H9 (cell line): ENCODE results near the gene NFAM1. TPM values are rescaled to one million over a fixed set of nuclear protein-coding genes. Genes with fewer than 3 reads are reported as not detected.

Experiments used
- DNase-seq: peaks from one replicate; pipeline ENCODE4 v3.0.0-alpha.2; 2017
- H2AFZ ChIP-seq: one replicate; pipeline ENCODE4 v1.6.1; 2013; ENCODE audit warnings: mild to moderate bottlenecking, low read length, control low read depth, moderate library complexity
- H2AK5ac ChIP-seq: 2 replicates; pipeline ENCODE4 v1.6.1; 2013; ENCODE audit warnings: low read length, control low read depth, mixed read lengths; ENCODE audit not compliant: insufficient read length
- H2BK120ac ChIP-seq: one replicate; pipeline ENCODE4 v1.6.1; 2013; ENCODE audit warnings: low read depth, mild to moderate bottlenecking, low read length, control low read depth, inconsistent platforms; ENCODE audit not compliant: poor library complexity, severe bottlenecking
- H2BK12ac ChIP-seq: 2 replicates; pipeline ENCODE4 v1.6.1; 2013; ENCODE audit warnings: low read length, control low read depth, mixed read lengths, low read depth; ENCODE audit not compliant: insufficient read length
- H2BK15ac ChIP-seq: 2 replicates; pipeline ENCODE4 v1.6.1; 2013; ENCODE audit warnings: low read depth, low read length, control low read depth
- H2BK20ac ChIP-seq: one replicate; pipeline ENCODE4 v1.6.1; 2013; ENCODE audit warnings: low read depth, mild to moderate bottlenecking, low read length, control low read depth, inconsistent platforms; ENCODE audit not compliant: poor library complexity, severe bottlenecking
- H2BK5ac ChIP-seq: 2 replicates; pipeline ENCODE4 v1.6.1; 2013; ENCODE audit warnings: low read length, control low read depth, mixed read lengths; ENCODE audit not compliant: insufficient read length
- H3K14ac ChIP-seq: 2 replicates; pipeline ENCODE4 v1.6.1; 2013; ENCODE audit warnings: low read length, control low read depth; ENCODE audit not compliant: insufficient read depth
- H3K18ac ChIP-seq: 2 replicates; pipeline ENCODE4 v1.6.1; 2013; ENCODE audit warnings: low read depth, mild to moderate bottlenecking, mixed read lengths, low read length, control low read depth; ENCODE audit not compliant: insufficient read length
- H3K23ac ChIP-seq: 2 replicates; pipeline ENCODE4 v1.6.1; 2013; ENCODE audit warnings: low read length, control low read depth, mixed read lengths, low read depth; ENCODE audit not compliant: insufficient read length
- H3K23me2 ChIP-seq: 2 replicates; pipeline ENCODE4 v1.6.1; 2013; ENCODE audit warnings: low read depth, mild to moderate bottlenecking, mixed read lengths, low read length, control low read depth; ENCODE audit not compliant: insufficient read length, poor library complexity, severe bottlenecking
- H3K27ac ChIP-seq: 2 replicates; pipeline ENCODE4 v1.5.1; 2013; ENCODE audit warnings: low read length, control low read depth, mixed read lengths, low read depth; ENCODE audit not compliant: insufficient read length
- H3K27me3 ChIP-seq: 2 replicates; pipeline ENCODE4 v1.6.1; 2013; ENCODE audit warnings: low read length, control low read depth, inconsistent platforms; ENCODE audit not compliant: insufficient read depth
- H3K4ac ChIP-seq: 2 replicates; pipeline ENCODE4 v1.6.1; 2013; ENCODE audit warnings: low read depth, mild to moderate bottlenecking, control low read depth, inconsistent platforms, low read length, moderate library complexity
- H3K4me1 ChIP-seq: 2 replicates; pipeline ENCODE4 v1.6.1; 2013; ENCODE audit warnings: low read length, control low read depth, inconsistent platforms; ENCODE audit not compliant: insufficient read depth
- H3K4me2 ChIP-seq: 2 replicates; pipeline ENCODE4 v1.6.1; 2013; ENCODE audit warnings: low read length, control low read depth, mixed read lengths; ENCODE audit not compliant: insufficient read length, insufficient read depth
- H3K56ac ChIP-seq: 2 replicates; pipeline ENCODE4 v1.6.1; 2013; ENCODE audit warnings: low read depth, mild to moderate bottlenecking, mixed read lengths, low read length, control low read depth; ENCODE audit not compliant: insufficient read length
- H3K79me1 ChIP-seq: 2 replicates; pipeline ENCODE4 v1.6.1; 2013; ENCODE audit warnings: low read depth, mild to moderate bottlenecking, moderate library complexity, low read length, control low read depth, inconsistent platforms; ENCODE audit not compliant: insufficient read depth, poor library complexity, severe bottlenecking
- H3K79me2 ChIP-seq: 2 replicates; pipeline ENCODE4 v1.6.1; 2013; ENCODE audit warnings: low read length, control low read depth, inconsistent platforms; ENCODE audit not compliant: insufficient read depth
- H3K9ac ChIP-seq: 2 replicates; pipeline ENCODE4 v1.6.1; 2013; ENCODE audit warnings: low read length, control low read depth, mixed read lengths; ENCODE audit not compliant: insufficient read length; ENCODE audit errors: extremely low read depth
- H3K9me3 ChIP-seq: one replicate; pipeline ENCODE4 v1.6.1; 2013; ENCODE audit warnings: low read depth, low read length, inconsistent platforms; ENCODE audit not compliant: control insufficient read depth
- H3T11ph ChIP-seq: one replicate; pipeline ENCODE4 v1.6.1; 2013; ENCODE audit warnings: mild to moderate bottlenecking, low read length, control low read depth, inconsistent platforms
- H4K20me1 ChIP-seq: one replicate; pipeline ENCODE4 v1.6.1; 2013; ENCODE audit not compliant: control insufficient read depth, insufficient read length, insufficient read depth
- H4K5ac ChIP-seq: 2 replicates; pipeline ENCODE4 v1.6.1; 2013; ENCODE audit warnings: low read depth, mild to moderate bottlenecking, mixed read lengths, low read length, control low read depth; ENCODE audit not compliant: insufficient read length
- H4K8ac ChIP-seq: replicated peaks from 2 replicates; pipeline ENCODE4 v1.6.1; 2013; ENCODE audit warnings: low read length, control low read depth, mixed read lengths, low read depth; ENCODE audit not compliant: insufficient read length
- H4K91ac ChIP-seq: 2 replicates; pipeline ENCODE4 v1.6.1; 2013; ENCODE audit warnings: low read depth, mild to moderate bottlenecking, moderate library complexity, mixed read lengths, low read length, control low read depth; ENCODE audit not compliant: insufficient read length
- H3K27ac Mint-ChIP-seq, 3 experiments: 2 replicates in 2 of 3; 3 replicates in 1 of 3; pipeline ENCODE4 v1.8.0; 2020 to 2021; ENCODE audit warnings: mixed read lengths in 3 of 3, mild to moderate bottlenecking in 1 of 3, moderate library complexity in 1 of 3
- H3K27me3 Mint-ChIP-seq: 2 replicates; pipeline ENCODE4 v1.8.0; 2021; ENCODE audit warnings: low read depth, mild to moderate bottlenecking, moderate library complexity, mixed read lengths
- H3K36me3 Mint-ChIP-seq, 3 experiments: 2 replicates in 2 of 3; 3 replicates in 1 of 3; pipeline ENCODE4 v1.8.0; 2020 to 2021; ENCODE audit warnings: low read depth in 3 of 3, mixed read lengths in 3 of 3; ENCODE audit not compliant: insufficient read depth in 1 of 3
- H3K4me1 Mint-ChIP-seq, 2 experiments: 2 replicates each; pipeline ENCODE4 v1.8.0; 2020; ENCODE audit warnings: mixed read lengths in 2 of 2
- H3K4me3 Mint-ChIP-seq, 2 experiments: 2 replicates in 1 of 2; 3 replicates in 1 of 2; pipeline ENCODE4 v1.8.0; 2020 to 2021; ENCODE audit warnings: mild to moderate bottlenecking in 2 of 2, mixed read lengths in 2 of 2, moderate library complexity in 1 of 2
- H3K9me3 Mint-ChIP-seq, 2 experiments: 2 replicates in 1 of 2; 3 replicates in 1 of 2; pipeline ENCODE4 v1.8.0; 2020; ENCODE audit warnings: mild to moderate bottlenecking in 2 of 2, mixed read lengths in 2 of 2, moderate library complexity in 1 of 2
- CTCF ChIP-seq: fragments of 200-600 bp; sonication (generic); conservative IDR thresholded peaks from 3 replicates; pipeline ENCODE4 v1.8.0; 2021; ENCODE audit warnings: antibody characterized with exemption, mild to moderate bottlenecking
- WGBS: extraction: QIAGEN DNeasy Blood & Tissue Kit; methylation state at CpG from one replicate; pipeline ENCODE4 v1.1.7; 2013; ENCODE audit warnings: missing lambda C conversion rate, low lambda C conversion rate, mixed read lengths; ENCODE audit not compliant: insufficient read length; ENCODE audit errors: extremely low coverage; 5-methylcytosine and 5-hydroxymethylcytosine counted together
- total RNA-seq: library from RNA; stranded (reverse); gene quantifications from 2 replicates; pipeline ENCODE4 v1.2.1, GENCODE V29; 2021

The NFAM1 gene
- total RNA-seq, 1 experiment from 2014 or later = 0.68 TPM

- Histone ChIP-seq H3K18ac (no peak overlapping the region), H3K27ac (no peak overlapping the region), H3K23ac (no peak overlapping the region), H3K9me3 (no peaks in the 10 kb centered on the region), H2BK120ac (no peak overlapping the region), H4K20me1 (no peaks in the 10 kb centered on the region), H3K23me2 (peaks cover 6% of the 10 kb centered on the region), H2AFZ (no peak overlapping the region), H3K4me1 (no peaks in the 10 kb centered on the region), H2BK15ac (no peak overlapping the region), H3K4ac (no peak overlapping the region), H3K56ac (no peak overlapping the region), H2BK12ac (no peak overlapping the region), H3K4me2 (no peak overlapping the region), H3K79me2 (no peaks in the 10 kb centered on the region), H4K8ac (no peak overlapping the region), H2BK20ac (no peak overlapping the region), H4K5ac (no peak overlapping the region), H4K91ac (no peak overlapping the region), H3T11ph (no peak overlapping the region), H3K14ac (no peak overlapping the region), H3K27me3 (no peaks in the 10 kb centered on the region; the same call in 1 of the 2 replicates), H3K79me1 (no peaks in the 10 kb centered on the region), H3K9ac (no peak overlapping the region), H2BK5ac (no peak overlapping the region), H2AK5ac (no peak overlapping the region)
- Mint-ChIP-seq H3K4me3 (no peak overlapping the region; a peak in 1 of 5 replicates), H3K9me3 (no peaks in the 10 kb centered on the region; a peak in 1 of 5 replicates), H3K36me3 (no peaks in the 10 kb centered on the region), H3K27ac (no peak overlapping the region), H3K27me3 (peaks cover 42% of the 10 kb centered on the region), H3K4me1 (peaks cover 30 to 45% of the 10 kb centered on the region in 2 experiments)
- no CpG with 5 or more reads among the region's 7 CpGs for WGBS
- no peak for TF ChIP-seq CTCF
- no peak for DNase-seq
Observed at GRCh38 chr22:42436404-42436803, 4.2 kb upstream of the NFAM1 start.
